Small intestine (tissue), 16 donors: ENCODE data around the gene LCMT2. TPM values are rescaled to one million over a fixed set of nuclear protein-coding genes. Genes with fewer than 3 reads are reported as not detected.

Experiments
- DNase-seq, 2 donors: peaks; one replicate each; pipeline versions ENCODE4 v3.0.0 to v3.0.0-alpha.2; 2013
- FAIRE-seq: peaks from 2 replicates; lab custom pipeline; 2012; peaks lifted over from hg19 to GRCh38; lab: Jason Lieb, UNC
- H3K27ac ChIP-seq, 3 donors: one replicate each; pipeline ENCODE4 v1.5.1; 2013; ENCODE audit warnings: low read length in 2 of 3, mild to moderate bottlenecking in 2 of 3, control low read depth in 1 of 3, inconsistent platforms in 1 of 3, low read depth in 1 of 3, moderate library complexity in 1 of 3
- H3K27me3 ChIP-seq, 3 donors: one replicate each; pipeline ENCODE4 v1.6.1; 2013; ENCODE audit warnings: low read length in 3 of 3, inconsistent platforms in 1 of 3; ENCODE audit not compliant: control insufficient read depth in 3 of 3, insufficient read depth in 3 of 3
- H3K36me3 ChIP-seq, 3 donors: one replicate each; pipeline ENCODE4 v1.6.1; 2013; ENCODE audit warnings: low read length in 3 of 3, inconsistent platforms in 1 of 3, low read depth in 1 of 3, mild to moderate bottlenecking in 1 of 3, moderate library complexity in 1 of 3; ENCODE audit not compliant: control insufficient read depth in 3 of 3, insufficient read depth in 2 of 3
- H3K4me1 ChIP-seq, 3 donors: one replicate each; pipeline ENCODE4 v1.6.1; 2013; ENCODE audit warnings: low read length in 2 of 3, inconsistent platforms in 1 of 3, low read depth in 1 of 3, mild to moderate bottlenecking in 1 of 3, moderate library complexity in 1 of 3; ENCODE audit not compliant: control insufficient read depth in 3 of 3, insufficient read depth in 2 of 3
- H3K4me3 ChIP-seq, 3 donors: one replicate each; pipeline ENCODE4 v1.5.1; 2013; ENCODE audit warnings: low read length in 3 of 3, control low read depth in 1 of 3, inconsistent platforms in 1 of 3, low read depth in 1 of 3, mild to moderate bottlenecking in 1 of 3, moderate library complexity in 1 of 3
- H3K9me3 ChIP-seq, 2 donors: one replicate each; pipeline ENCODE4 v1.6.1; 2013; ENCODE audit warnings: low read depth in 1 of 2, low read length in 1 of 2; ENCODE audit not compliant: control insufficient read depth in 2 of 2, insufficient read depth in 1 of 2
- WGBS, 3 donors: extraction: QIAGEN DNeasy Blood & Tissue Kit; methylation state at CpG; one replicate each; pipeline ENCODE4 v1.1.7; 2013; 5-methylcytosine and 5-hydroxymethylcytosine counted together
- long read RNA-seq, 10 donors: transcript quantifications; one replicate each; lab custom pipeline, GENCODE V29; 2026
- polyA plus RNA-seq, 4 donors: library from polyadenylated mRNA; stranded (reverse) in 3 of 4; unstranded in 1 of 4; fragments of 200-250 nt in 3 of 4; fragments of 120-200 nt in 1 of 4; gene quantifications; one replicate each; pipeline versions ENCODE4 v1.2.1 to v1.2.3, GENCODE V29; 2013
- donor health status: healthy with polysubstance abuse.
- donor health status: control.
- donor health status: control.
- donor health status: Bipolar disorder and iron deficiency.
- donor health status: healthy.

Gene LCMT2, protein sequence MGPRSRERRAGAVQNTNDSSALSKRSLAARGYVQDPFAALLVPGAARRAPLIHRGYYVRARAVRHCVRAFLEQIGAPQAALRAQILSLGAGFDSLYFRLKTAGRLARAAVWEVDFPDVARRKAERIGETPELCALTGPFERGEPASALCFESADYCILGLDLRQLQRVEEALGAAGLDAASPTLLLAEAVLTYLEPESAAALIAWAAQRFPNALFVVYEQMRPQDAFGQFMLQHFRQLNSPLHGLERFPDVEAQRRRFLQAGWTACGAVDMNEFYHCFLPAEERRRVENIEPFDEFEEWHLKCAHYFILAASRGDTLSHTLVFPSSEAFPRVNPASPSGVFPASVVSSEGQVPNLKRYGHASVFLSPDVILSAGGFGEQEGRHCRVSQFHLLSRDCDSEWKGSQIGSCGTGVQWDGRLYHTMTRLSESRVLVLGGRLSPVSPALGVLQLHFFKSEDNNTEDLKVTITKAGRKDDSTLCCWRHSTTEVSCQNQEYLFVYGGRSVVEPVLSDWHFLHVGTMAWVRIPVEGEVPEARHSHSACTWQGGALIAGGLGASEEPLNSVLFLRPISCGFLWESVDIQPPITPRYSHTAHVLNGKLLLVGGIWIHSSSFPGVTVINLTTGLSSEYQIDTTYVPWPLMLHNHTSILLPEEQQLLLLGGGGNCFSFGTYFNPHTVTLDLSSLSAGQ
- 1 to 10 TPM; 3.2 to 8.1 (median 4.5) TPM for polyA plus RNA-seq
- long read RNA-seq, donor 1: 0 reads
- long read RNA-seq, donor 2, full-length matches to known transcripts: 6 of 6 reads
- long read RNA-seq, donor 2, partial matches to known transcripts: 0 of 6 reads
- long read RNA-seq, donor 2, other reads (novel, unspliced or antisense): 0 of 6 reads
- long read RNA-seq, donor 3, full-length matches to known transcripts: 13 of 13 reads
- long read RNA-seq, donor 3, partial matches to known transcripts: 0 of 13 reads
- long read RNA-seq, donor 3, other reads (novel, unspliced or antisense): 0 of 13 reads
- long read RNA-seq, donor 4: 0 reads
- long read RNA-seq, donor 5, full-length matches to known transcripts: 7 of 7 reads
- long read RNA-seq, donor 5, partial matches to known transcripts: 0 of 7 reads
- long read RNA-seq, donor 5, other reads (novel, unspliced or antisense): 0 of 7 reads
- long read RNA-seq, donor 6, full-length matches to known transcripts: 6 of 6 reads
- long read RNA-seq, donor 6, partial matches to known transcripts: 0 of 6 reads
- long read RNA-seq, donor 6, other reads (novel, unspliced or antisense): 0 of 6 reads
- long read RNA-seq, donor 7, full-length matches to known transcripts: 11 of 11 reads
- long read RNA-seq, donor 7, partial matches to known transcripts: 0 of 11 reads
- long read RNA-seq, donor 7, other reads (novel, unspliced or antisense): 0 of 11 reads
- long read RNA-seq, donor 8: 0 reads
- long read RNA-seq, donor 9, full-length matches to known transcripts: 6 of 6 reads
- long read RNA-seq, donor 9, partial matches to known transcripts: 0 of 6 reads
- long read RNA-seq, donor 9, other reads (novel, unspliced or antisense): 0 of 6 reads
- long read RNA-seq, donor 10, full-length matches to known transcripts: 10 of 10 reads
- long read RNA-seq, donor 10, partial matches to known transcripts: 0 of 10 reads
- long read RNA-seq, donor 10, other reads (novel, unspliced or antisense): 0 of 10 reads

DNA sequence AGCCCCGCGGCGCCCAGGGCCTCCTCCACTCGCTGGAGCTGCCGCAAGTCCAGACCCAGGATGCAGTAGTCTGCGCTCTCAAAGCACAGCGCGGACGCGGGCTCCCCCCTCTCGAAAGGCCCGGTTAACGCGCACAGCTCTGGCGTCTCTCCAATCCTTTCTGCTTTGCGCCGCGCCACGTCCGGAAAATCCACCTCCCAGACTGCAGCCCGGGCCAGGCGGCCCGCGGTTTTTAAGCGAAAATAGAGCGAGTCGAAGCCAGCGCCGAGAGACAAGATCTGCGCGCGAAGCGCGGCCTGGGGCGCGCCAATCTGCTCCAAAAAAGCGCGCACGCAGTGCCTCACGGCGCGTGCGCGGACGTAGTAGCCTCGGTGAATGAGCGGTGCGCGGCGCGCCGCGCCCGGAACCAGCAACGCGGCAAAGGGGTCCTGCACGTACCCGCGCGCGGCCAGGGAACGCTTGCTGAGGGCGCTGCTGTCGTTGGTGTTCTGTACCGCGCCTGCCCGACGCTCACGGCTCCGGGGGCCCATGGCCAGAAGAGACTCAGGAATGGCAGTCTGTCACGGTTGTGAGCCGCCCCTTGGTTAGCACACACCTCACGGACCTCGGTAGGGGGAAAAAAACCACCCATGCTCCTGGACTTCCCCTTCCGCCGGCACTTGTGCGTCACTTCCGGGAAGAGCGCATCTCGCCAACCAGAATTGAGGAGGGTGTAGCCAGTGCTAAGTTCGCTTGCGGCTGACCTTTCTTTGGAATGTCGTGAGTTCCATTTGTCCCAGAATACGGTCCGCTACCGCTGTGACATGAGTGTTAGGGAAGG is at the start of gene LCMT2:
LCMT2 (minus strand) TSS at position 614 of the 820 bp plus-strand sequence; CDS start at position 530, 84 bp downstream.
- no peak for FAIRE-seq
- peaks cover 5 to 12% (median 7%) of the 10 kb centered on the region in 3 donors for H3K4me1 ChIP-seq
- H3K27ac ChIP-seq: peak within 1 kb of the TSS; percentile 93 to 98 (median 94)
- peaks cover 0 to 7% (median 0%) of the 10 kb centered on the region in 3 donors for H3K36me3 ChIP-seq
- WGBS, 3 donors: 0% methylated on average over 72 to 86 of the region's 86 CpGs
- no peaks in the 10 kb centered on the region for H3K9me3 ChIP-seq
- H3K27me3 ChIP-seq: no peaks in the 10 kb centered on the region
- peak; percentile 98 to 99 for DNase-seq
- peak within 1 kb of the TSS; percentile 58 to 84 (median 68) for H3K4me3 ChIP-seq

GRCh38 chr15:43378601-43379000 is 48.2 kb upstream of the LCMT2 start:
- DNase-seq (no peak), FAIRE-seq (no peak)
- H3K27ac ChIP-seq: no peak overlapping the region
- H3K36me3 ChIP-seq: peaks cover 3 to 26% (median 6%) of the 10 kb centered on the region in 3 donors
- H3K4me1 ChIP-seq: no peaks in the 10 kb centered on the region
- H3K27me3 ChIP-seq: no peaks in the 10 kb centered on the region
- no peak overlapping the region for H3K4me3 ChIP-seq
- no peaks in the 10 kb centered on the region for H3K9me3 ChIP-seq

GRCh38 chr15:43376017-43376705 is 45.8 kb upstream of the LCMT2 start:
- no peak overlapping the region for H3K4me3 ChIP-seq
- 77 to 93% (median 88%) methylated on average over 13 of the region's 13 CpGs for WGBS, 3 donors
- H3K27me3 ChIP-seq: no peaks in the 10 kb centered on the region
- DNase-seq: peak; percentile 23 to 38
- H3K9me3 ChIP-seq: no peaks in the 10 kb centered on the region
- H3K27ac ChIP-seq: no peak overlapping the region
- H3K36me3 ChIP-seq: peaks cover 2 to 13% (median 3%) of the 10 kb centered on the region in 3 donors
- FAIRE-seq: no peak
- peaks cover 0 to 10% (median 0%) of the 10 kb centered on the region in 3 donors for H3K4me1 ChIP-seq

DNA sequence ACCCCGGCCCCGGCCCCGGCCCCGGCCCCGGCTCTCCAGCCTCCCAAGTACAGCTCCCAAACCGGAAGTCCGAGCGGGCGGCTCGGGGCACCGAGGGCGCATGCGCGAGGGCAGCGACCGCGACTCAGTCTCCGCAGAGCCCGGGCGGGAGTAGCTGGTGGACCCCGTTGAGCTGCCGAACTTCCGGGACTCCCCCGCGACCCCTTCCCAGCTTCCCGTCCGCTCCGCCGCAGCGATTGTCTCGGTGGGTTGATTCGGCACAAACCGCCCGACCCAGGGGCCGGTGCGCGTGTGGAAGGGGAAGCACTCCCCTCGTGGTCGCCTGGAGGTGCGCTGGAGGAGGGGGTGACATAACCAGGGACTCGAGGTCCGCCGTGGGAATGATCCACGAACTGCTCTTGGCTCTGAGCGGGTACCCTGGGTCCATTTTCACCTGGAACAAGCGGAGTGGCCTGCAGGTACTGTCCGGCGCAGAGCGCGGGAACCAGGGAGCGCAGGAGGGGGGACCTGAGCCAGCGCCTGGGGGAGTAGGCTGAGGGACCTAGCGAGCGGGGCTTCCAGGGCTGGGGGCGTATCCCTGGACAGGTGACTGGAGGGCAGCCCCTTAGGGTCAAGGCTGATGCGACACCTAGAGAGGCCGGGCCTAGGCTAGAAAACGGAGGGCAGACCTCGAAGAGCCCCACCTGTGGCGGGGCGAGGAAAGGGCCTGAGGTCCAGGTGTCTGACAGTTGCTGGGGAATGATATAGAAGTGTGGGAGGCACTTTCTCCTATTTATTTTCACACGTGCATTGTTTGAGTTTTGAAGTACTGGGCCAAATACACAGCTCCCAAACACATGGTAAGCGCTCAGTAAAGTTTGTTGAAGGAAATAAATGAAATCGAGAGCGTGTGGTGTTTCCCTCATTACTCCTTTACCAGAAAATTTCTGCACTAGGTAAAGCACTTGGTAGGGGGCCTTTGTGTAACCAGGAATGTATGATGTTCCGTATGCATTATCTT is 40.9 kb upstream of the LCMT2 start, which contains the start of the genes TUBGCP4 and ZSCAN29:
TUBGCP4 (plus strand) TSS at position 127 of the 1,000 bp plus-strand sequence; CDS start at position 381, 254 bp downstream.
ZSCAN29 (minus strand) TSS at position 69 of the 1,000 bp plus-strand sequence. CDS start 1,130 bp downstream, outside the sequence.
- Histone ChIP-seq H3K4me3 (peak within 1 kb of the TSS; percentile 73 to 84 (median 80)), H3K27me3 (no peaks in the 10 kb centered on the region), H3K36me3 (peaks cover 3 to 17% (median 4%) of the 10 kb centered on the region in 3 donors), H3K27ac (peak within 1 kb of the TSS in 2 of 3 donors; percentile 50 to 68), H3K4me1 (peaks cover 0 to 21% (median 10%) of the 10 kb centered on the region in 3 donors), H3K9me3 (peaks cover 0 to under 1% of the 10 kb centered on the region in 2 donors)
- DNase-seq (peak; percentile 82 to 90), FAIRE-seq (no peak)
- WGBS, 3 donors: 1 to 2% (median 1%) methylated on average over 53 to 66 of the region's 66 CpGs

- peaks cover 4 to 19% (median 9%) of the 10 kb centered on the region in 3 donors for H3K36me3 ChIP-seq
- FAIRE-seq (no peak), DNase-seq (no peak)
- peaks cover 0 to 21% (median 10%) of the 10 kb centered on the region in 3 donors for H3K4me1 ChIP-seq
- peak overlapping the region in 2 of 3 donors; percentile 50 to 68 for H3K27ac ChIP-seq
- 2 to 3% (median 2%) methylated on average over 41 to 45 of the region's 45 CpGs for WGBS, 3 donors
- H3K4me3 ChIP-seq: peak overlapping the region; percentile 73 to 84 (median 80)
- H3K9me3 ChIP-seq: peaks cover 0 to 3% of the 10 kb centered on the region in 2 donors
- no peaks in the 10 kb centered on the region for H3K27me3 ChIP-seq
These were observed 40.1 kb upstream of the LCMT2 start for GRCh38 chr15:43370310-43370974.
